HG03175 (cell line): Measurements from ENCODE around the gene ADCY7.

ENCODE experiments used
- ATAC-seq: cut with Tn5 transposase; IDR thresholded peaks from one replicate; pipeline ENCODE4 v1.9.1; 2021; ENCODE audit warnings: mild to moderate bottlenecking, moderate library complexity; ENCODE audit not compliant: unreplicated experiment

The ADCY7 gene

DNA sequence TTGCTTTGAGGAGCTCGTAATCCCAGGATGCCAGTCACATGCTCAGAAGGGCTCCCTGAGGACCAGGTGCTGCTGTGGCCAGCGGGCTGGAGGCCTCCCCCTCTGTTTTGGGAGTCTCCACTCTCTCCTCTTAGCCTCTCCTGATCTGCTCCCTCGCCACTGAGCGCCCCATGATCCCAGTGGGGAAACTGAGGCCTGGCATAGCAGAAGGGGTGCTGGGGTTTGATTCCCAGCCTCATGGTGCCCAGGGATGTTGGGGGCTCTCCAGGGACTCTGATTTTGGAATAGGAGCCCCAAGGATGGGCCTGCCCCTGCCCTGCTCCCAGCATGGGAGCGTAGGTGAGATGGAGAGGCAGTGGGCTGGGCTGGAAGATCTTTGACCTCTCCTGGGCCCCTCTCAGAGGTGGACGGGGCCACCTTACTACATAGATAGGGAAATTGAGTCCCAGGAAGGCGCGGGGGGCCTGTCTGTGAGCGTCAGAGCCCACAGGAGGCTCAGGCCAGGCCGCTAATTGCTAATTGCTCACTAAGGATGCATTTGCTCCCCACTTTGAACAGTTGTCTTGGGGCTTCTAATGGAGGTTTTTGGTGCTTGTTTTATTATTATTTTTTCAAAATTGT, 525 bp upstream of the ADCY7 start:
- ATAC-seq = no peak

DNA sequence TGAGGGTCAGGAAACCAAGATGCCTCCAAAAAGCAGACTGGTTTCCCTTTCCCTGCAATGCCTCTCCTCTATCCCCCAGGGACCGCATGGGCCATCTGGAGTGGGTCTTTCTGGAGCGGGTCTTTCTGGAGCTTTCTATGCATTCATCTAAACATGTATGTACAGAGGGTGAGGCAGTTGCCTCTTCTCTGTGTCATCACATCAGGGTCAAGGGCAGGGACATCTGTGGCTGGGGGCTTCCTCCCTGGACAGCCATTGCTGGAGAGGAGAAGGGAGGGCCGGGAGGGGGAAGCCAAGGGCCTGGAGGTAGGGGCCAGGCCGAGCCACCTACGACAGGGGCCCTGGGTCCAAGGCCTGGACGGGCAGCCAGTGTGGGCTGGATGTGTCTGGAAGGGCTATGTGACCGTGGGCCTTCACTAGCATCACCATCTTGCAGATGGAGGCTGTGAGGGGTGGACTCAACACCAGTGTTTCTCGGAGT, 840 bp downstream of the ADCY7 start:
- no peak for ATAC-seq

DNA sequence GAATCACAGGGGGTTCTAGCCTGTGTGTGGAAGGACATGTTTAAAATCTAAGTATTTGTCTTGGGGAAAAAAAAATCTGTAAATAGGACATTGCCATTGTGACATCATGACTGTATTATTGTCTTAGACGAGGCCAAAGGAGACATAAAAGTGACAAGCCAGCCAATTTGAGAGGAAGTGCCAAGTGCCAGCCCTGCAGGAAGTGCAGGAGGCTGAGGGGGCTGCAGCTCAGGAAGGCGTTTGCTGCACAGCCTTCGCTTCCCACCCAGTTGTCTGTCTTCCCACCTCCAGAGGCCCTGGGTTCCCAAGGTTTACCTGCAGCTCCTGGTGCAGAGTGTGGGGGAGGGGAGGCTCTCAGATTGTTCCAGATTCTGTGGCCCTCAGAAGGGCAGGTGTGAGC, 1.3 kb downstream of the ADCY7 start:
- ATAC-seq = no peak

DNA sequence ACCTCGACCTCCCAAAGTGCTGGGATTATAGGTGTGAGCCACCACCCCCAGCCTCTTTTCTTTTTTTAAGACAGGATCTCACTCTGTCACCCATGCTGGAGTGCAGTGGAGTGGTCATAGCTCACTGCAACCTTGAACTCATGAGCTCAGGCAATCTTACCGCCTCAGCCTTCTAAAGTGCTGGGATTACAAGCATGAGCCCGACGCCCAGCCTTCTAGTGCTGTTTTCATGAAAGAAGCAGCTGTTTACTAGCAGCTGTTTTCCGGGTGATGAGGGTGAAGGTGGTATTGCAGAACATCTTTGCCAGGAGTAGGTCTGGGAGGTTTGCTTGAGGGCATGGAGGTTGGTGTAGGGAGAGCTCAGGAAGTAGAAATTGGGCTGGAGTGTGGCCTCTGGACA, 2.0 kb downstream of the ADCY7 start:
- no peak for ATAC-seq

DNA sequence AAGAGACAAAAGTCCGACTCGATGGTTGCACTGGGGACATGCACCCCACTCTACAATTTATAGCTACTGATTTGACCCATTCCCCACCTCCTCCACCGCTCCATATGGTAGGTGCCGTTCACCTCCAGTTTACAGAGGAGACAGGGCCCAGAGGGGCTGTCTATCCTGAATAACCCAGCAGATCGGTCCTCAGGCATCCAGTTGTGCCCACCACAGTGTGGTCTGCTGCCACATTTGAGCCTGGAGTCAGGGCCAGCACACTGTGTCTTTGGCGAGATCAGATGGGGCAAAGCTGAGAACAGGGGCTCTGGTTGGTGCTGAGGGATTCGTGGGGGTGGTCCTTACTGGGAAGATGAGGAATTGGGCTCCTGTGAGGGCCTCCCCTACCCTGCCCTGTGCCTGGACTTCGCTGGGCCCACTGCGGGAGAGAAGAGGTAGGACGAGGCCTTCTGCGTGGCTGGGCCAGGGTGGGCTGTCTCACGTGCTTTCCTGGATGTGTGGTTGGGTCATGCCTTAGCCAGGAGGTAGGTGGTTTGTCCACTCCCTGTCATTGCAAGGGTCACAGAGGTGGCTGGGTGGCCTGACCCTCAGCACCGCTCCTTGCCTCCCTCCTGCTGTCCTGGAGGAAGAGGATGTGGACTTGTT, 2.8 kb downstream of the ADCY7 start:
- no peak for ATAC-seq

DNA sequence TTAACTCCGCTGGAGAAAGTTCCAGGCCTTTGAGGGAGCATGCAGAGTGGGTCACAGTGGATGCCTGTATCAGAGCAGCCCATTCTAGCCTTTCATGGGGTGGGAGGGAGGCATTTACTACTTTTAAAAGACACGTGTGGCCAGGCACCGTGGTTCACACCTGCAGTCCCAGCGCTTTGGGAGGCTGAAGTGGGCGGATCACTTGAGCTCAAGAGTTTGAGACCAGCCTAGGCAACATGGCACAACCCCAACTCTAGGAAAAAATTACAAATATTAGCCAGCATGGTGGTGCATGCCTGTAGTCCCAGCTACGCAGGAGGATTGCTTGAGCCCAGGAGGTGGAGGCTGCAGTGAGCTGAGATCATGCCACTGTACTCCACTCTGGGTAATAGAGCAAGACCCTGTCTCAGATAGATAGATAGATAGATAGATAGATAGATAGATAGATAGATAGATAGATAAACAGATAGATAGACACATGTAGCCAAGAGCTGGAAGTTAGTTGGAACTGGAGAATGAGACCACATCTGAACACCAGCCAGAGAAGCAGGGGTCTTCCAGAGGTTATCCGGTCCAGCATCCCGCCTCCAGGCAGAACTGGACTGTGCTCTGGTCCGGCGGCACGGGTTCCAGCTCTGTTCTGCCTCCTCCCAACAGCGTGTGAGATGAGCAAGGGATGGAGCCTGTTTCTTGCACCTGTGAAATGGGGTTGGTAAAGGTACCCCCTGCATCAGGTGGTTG, 3.6 kb downstream of the ADCY7 start:
- no peak for ATAC-seq

DNA sequence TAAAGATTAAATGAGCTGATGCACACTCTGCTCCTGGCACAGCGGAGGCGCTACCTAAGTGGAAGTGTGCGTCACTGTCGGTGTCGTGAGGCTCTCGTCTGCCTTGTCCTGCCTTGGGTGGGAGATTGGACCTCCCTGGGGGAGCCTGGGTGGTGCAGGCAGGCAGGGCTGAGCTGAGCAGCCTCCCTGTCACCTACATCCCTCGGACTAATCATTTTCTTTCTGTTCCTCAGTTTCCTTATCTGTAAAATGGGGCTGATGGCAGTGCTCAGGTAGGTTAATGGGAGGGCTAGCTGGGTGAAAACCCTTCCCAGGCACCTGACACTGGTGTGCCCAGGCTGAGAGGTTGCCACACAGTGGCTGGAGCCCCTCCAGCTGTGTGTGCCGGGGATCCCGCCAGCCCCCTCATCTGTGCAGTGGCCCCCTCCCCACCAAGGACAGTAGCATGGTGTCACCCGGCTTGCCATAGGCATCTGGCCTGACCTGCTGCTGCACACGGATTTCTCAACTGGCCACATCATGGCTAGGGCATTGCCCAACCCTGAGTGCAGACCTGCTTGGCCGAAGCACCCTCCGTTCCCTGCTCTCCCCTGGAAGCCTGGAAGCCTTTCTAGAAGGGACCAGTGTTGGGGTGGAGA, 4.3 kb downstream of the ADCY7 start:
- ATAC-seq = no peak

DNA sequence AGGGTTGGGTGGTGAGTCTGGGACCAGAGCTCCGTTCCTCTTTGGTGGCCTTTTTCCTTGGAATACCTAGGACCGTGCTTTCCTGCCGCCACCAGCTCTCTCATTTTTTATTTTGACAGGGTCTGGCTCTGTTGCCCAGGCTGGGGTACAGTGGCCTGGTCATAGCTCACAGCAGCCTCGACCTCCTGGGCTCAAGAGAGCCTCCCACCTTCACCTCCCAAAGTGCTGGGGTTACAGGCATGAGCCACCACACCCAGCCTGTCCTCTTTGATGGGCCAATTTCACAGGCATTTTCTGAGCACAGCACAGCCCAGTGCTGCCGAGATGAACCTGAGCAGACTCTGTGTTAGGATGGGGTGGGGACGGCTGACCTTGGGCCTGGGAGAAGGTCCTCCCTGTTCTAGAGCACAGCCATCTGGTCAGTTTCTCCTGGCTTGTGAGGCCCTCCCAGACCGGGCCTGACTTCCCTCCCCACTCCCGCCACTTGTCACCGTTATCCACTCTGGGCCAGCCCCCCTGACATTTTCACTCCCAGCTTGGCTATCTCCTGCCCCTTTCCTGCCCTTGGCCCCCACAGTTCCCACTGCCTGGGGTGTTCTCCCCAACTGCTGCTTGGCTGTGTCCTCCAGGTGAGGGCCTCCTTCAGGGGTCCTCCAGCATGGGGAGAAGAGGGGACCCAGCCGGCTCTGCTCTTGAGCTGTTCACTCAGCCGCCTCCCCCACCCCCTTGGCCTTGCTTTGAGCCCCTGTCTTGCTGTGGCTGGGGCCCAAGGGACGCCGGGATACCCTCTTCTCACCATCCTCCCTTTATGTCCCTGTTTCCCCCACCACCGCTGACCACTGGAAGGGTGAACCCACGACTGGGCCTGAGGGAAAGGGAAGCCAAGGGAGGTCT, 5.0 kb downstream of the ADCY7 start:
- ATAC-seq = no peak

DNA sequence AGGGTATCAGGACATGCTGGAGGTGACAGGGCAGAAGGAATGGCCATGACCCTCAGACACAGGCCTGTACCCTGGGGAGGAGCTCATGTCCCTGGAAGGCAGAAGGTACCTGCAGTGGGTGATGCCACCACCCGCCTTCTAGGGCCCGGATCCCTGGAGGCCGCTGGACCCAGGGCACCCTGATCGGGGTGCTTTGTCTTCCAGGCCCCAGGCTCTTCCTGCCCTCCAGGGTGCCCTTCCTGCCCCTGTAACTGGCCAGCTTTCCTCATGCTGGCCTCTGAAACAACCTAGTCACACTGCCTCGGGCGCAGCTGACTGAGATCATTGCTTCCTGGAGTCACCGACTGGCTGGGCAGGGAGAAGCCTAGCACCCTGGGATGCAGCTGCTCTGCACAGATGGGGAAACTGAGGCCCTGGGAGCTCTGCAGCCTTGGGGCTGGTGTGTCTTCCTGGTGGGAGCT, 5.8 kb downstream of the ADCY7 start:
- ATAC-seq = no peak

DNA sequence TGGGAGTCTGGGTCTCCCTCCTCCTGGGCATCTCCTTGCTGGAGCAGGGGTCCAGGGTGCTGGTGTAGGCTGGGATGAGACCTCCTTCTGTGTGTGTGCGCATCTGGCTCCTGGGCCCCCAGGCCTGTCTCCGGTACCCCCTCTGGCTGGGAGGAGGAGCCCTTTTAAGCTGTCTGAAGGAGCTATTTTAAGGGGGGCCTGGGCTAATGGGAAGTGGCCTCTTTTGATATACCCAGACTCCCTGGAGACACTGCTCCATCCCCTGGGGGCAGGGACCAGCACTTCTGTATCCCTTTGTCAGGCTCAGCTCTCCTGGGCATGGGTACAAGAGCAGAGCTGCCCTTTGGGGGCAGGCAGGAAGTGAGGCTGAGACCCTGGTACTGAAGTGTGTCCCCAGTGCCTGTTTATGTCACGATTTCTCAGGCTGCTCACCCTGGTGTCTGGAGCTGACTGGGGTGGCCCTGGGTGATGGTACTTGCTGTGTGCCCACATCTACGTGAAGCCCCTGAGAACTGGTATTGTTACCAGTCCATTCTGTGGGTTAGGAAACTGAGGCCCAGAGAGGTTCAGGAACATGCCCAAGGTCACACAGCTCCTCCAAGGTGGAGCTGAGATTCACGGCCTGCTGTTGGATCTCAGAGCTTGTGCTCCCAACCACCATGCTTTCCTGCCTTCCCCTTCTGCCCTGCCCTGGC, 6.5 kb downstream of the ADCY7 start:
- no peak for ATAC-seq

DNA sequence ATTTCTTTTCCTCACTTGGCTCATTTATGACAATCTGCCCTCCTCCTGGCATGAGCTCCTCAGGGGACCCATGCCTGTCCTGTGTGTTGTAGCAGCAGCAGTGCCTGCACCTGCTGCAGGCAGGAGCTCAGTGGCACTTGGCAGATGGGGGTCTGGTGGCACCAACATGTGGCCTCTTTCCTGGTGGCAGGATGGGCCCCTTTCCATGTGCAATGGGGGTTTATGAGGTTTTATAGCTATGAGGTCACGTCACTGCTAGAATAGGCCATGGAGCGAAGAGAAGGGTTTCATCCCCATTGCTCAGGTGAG, 7.0 kb downstream of the ADCY7 start:
- ATAC-seq = no peak

DNA sequence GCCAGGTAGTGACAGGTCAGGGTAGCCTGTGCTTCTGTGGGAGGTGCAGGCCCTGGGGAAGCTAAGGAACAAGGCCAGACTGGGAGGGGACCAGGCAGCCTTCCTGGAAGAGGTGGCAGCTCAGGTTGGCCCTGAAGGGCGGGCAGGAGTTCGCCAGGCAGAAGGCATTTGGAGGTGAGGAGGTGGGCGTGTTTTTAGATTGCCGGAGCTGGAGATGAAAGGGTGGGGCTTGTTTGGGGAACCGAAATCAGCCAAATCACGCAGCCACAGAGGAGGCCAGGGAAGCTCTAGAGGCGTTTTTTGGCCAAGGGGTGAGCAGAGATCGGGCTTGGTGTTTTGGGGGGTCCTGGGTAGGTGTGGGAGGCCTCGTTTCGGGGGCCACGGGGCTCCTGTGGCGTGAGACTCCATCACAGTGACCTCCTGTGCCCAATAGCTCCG, 7.6 kb downstream of the ADCY7 start:
- ATAC-seq = peak; percentile 84

DNA sequence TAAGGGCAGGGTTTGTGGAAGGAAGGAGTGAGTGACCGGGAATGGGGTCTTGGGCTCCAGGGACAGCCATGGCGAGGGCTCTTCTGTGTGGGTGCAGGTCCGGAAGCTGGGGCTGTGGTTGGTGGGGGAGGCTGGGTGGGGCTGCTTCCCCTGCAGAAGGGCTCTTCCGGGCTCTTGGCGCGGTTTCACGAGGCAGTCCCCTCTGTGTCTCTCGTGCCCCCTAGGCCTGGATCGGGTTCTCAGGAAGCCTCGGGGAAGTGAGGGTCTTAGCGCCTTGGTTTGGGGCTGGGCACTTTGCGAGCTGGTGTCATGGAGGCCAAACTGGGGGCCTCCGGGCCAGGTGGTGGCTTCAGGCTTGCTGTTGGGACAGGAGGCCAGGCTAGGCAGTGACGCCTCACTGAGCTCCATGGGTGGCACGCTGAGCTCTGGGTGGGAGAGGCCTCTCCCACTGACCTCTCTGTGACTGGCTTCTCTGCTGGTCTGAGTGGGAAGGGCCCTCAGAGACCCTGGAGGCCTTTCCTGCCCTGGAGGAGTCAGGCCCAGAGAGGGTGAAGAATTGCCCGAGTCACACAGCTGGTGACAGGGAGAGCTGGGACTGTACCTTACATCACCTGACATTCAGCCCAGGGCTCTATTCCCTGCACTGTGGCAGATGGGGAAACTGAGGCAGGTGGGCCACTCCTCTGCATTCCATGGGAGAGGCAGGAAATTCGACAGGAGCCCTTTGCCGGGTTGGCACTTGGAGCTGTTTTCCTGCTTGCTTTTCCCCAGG, 8.2 kb downstream of the ADCY7 start:
- ATAC-seq = peak; percentile 49

DNA sequence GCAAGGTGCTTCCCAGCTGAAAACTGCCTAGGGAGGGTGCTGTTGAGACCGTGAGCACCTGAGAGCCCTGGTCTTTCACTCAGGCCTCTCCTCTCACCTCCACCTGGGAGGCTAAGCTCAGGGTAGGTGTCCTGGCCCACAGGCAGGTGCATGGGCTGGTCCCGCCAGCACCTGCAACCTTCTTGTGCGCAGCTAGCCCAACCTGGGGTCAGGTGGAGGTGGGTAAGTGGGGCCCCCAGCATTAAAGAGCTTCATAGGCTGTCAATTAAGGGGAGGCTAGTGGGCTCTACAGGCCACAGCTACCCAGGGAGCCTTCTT, 8.7 kb downstream of the ADCY7 start:
- ATAC-seq = no peak

DNA sequence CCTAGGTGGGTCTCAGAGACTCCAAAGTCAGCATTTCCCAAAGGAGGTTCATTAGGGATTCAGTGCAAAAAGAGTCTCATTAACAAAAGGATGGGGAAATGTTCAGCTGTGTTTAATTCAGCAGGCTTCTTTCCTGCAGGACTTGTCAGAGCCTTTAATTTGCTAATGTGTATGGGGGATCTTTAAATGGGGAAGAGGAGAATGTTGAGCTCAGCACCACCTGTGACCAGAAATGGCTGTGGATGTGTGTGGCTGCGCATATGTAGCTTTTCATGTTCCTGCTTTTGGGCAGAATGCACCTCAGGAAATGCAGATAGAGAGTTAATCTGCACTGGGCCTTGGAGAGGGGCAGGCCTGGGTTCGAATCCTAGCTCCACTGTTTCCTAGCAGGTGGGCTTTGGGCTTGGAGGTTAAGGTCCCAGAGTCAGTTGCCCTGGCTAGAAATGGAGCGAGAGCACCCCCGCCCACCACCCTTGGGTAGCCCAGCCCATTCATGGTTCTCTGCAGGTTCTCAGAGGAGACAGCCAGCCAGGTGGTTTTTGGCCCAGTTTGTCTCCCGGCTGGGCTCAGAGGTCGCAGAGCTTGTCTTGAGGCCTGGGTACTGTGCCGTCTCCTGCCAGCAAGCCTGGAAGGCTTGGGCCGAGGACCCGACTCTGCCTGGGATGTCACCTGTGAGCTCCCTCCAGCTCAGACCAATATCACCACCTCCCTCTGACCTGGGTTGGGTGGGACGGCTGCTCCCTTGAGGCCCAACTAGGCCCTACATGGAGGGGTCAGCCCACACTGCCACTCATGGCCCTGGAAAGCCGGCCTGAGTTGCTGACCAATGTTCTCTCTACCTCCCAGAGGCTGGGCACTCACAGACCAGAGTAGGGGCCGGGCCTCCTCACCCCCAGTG, 9.3 kb downstream of the ADCY7 start:
- no peak for ATAC-seq

DNA sequence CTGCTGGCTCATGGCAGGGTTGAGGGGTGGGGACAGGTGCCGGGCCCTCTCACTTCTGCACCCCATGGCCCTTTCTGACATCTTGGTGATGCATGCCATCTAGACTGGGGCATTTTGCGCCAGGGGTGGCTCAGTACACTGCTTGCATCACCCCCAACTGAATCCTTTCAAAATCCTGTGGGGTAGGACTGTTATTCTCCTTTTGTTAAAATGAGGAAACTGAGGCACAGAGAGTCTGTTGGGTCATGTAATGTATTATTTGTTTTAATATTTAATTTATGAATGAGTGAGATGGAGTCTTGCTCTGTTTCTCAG, 9.9 kb downstream of the ADCY7 start:
- ATAC-seq = no peak

DNA sequence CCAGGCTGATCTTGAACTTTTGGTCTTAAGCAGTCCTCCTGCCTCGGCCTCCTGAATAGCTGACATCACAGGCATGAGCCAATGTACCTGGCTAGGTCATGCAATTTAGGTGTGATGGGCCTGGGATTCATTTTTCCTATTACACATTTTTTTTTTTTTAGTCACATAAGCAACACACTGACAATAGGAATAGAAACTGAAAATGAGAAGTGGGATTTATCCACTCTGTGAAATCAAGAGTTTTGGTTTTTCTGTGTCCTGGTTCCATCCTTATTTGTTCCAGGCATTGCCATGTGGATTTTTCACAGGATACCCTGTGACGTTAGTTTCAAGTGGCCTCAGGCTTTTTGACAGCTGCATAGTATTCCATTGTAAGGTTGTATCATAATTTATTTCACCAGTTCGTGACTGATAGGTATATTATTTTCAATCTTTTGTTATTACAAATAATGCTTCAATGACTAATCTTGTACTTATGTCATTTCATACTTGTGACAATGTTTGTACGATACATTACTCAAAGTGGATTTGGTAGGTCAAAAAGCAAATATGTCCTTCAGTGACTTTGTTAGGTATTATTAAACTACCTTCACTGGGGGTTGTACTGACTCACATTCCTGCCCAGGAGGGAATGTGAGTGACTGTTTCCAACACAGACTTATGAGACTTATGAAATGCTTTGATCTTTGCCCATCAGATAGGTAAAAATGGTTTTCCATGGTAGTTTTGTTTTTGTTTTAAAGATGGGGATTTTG, 10.6 kb downstream of the ADCY7 start:
- ATAC-seq = no peak

DNA sequence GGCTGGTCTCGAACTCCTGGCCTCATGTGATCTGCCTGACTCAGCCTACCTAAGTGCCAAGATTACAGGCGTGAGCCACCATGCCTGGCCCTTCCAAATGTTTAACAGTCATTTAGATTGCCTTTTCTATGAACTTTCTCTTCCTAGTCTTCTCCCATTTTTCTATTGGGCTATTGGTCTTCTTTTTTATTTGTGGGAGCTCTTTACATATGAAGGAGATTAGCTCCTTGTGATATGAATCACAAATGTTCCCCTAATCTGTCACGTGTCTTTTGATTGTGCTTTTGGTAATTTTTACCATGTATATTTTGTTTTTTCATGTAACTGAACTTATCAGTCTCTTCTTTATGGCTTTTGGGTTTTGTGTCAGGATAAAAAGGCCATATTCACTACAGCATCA, 11.9 kb downstream of the ADCY7 start:
- ATAC-seq = no peak
